CD4-positive, CD25-positive, alpha-beta regulatory T cell (primary cell): Measurements from ENCODE around the gene SEL1L3. TPM values are rescaled to one million over a fixed set of nuclear protein-coding genes. Genes with fewer than 3 reads are reported as not detected.

Experiments
- ATAC-seq, 2 donors: fragments of 150-1000 bp; cut with Tn5 transposase; one replicate each; pipeline ENCODE4 v1.10.0; 2021; ENCODE audit warnings: low read depth in 2 of 2, moderate number of reproducible peaks in 2 of 2, moderate library complexity in 1 of 2
- DNase-seq, 3 donors: peaks; one replicate each; pipeline versions ENCODE4 v3.0.0 to v3.0.0-alpha.2; 2012 to 2022; ENCODE audit warnings: mixed read lengths in 1 of 3
- H3K27ac ChIP-seq: one replicate; pipeline ENCODE4 v1.7.0; 2013; ENCODE audit warnings: mild to moderate bottlenecking, low read length; ENCODE audit not compliant: insufficient read depth, poor library complexity, severe bottlenecking
- H3K27me3 ChIP-seq: one replicate; pipeline ENCODE4 v1.7.0; 2013; ENCODE audit warnings: low read length; ENCODE audit not compliant: control insufficient read depth, insufficient read depth
- H3K36me3 ChIP-seq: one replicate; pipeline ENCODE4 v1.7.0; 2013; ENCODE audit warnings: mild to moderate bottlenecking, low read length, moderate library complexity; ENCODE audit not compliant: control insufficient read depth, insufficient read depth
- H3K4me1 ChIP-seq: 2 replicates; pipeline ENCODE4 v1.7.0; 2013; ENCODE audit warnings: mild to moderate bottlenecking, low read length; ENCODE audit not compliant: insufficient read depth, control insufficient read depth, poor library complexity, severe bottlenecking
- H3K4me3 ChIP-seq: one replicate; pipeline ENCODE4 v1.7.0; 2013; ENCODE audit warnings: low read depth, mild to moderate bottlenecking, low read length, moderate library complexity
- H3K9me3 ChIP-seq, 2 experiments: 1 replicate in 1 of 2; 2 replicates in 1 of 2; pipeline ENCODE4 v1.7.0; 2013; ENCODE audit warnings: low read length in 2 of 2, mild to moderate bottlenecking in 1 of 2, moderate library complexity in 1 of 2; ENCODE audit not compliant: control insufficient read depth in 2 of 2
- H3K27ac Mint-ChIP-seq, 3 donors: one replicate each; pipeline ENCODE4 v1.8.0; 2020 to 2022; ENCODE audit warnings: mild to moderate bottlenecking in 3 of 3, mixed read lengths in 3 of 3, moderate library complexity in 2 of 3
- H3K27me3 Mint-ChIP-seq: one replicate; pipeline ENCODE4 v1.8.0; 2022; ENCODE audit warnings: mild to moderate bottlenecking, mixed read lengths
- H3K36me3 Mint-ChIP-seq: one replicate; pipeline ENCODE4 v1.8.0; 2020; ENCODE audit warnings: mixed read lengths
- H3K4me1 Mint-ChIP-seq, 4 donors: one replicate each; pipeline ENCODE4 v1.8.0; 2020 to 2022; ENCODE audit warnings: mixed read lengths in 4 of 4, mild to moderate bottlenecking in 1 of 4
- H3K4me3 Mint-ChIP-seq, 4 donors: one replicate each; pipeline ENCODE4 v1.8.0; 2020 to 2022; ENCODE audit warnings: mild to moderate bottlenecking in 4 of 4, mixed read lengths in 4 of 4, moderate library complexity in 3 of 4
- H3K9me3 Mint-ChIP-seq, 7 donors: one replicate each; pipeline ENCODE4 v1.8.0; 2020 to 2022; ENCODE audit warnings: mixed read lengths in 7 of 7, mild to moderate bottlenecking in 3 of 7, moderate library complexity in 2 of 7
- polyA plus RNA-seq, 4 donors: library from polyadenylated mRNA; unstranded; fragments of 300-500 nt; fragmentation: Illumina TruSeq; gene quantifications; one replicate each; pipeline ENCODE4 v1.2.3, GENCODE V29; 2021
- total RNA-seq: library from RNA; stranded (reverse); gene quantifications from one replicate; pipeline ENCODE4 v1.2.3, GENCODE V29; 2022

The SEL1L3 gene
- total and polyA plus RNA-seq, 5 donors from 2014 or later = 36.5 to 74.5 (median 50.3) TPM

- no peaks in the 10 kb centered on the region for H3K9me3 ChIP-seq
- H3K36me3 ChIP-seq = peaks cover 63% of the 10 kb centered on the region
- DNase-seq (no peak), ATAC-seq (no peak)
- H3K27me3 ChIP-seq = no peaks in the 10 kb centered on the region
- H3K27me3 Mint-ChIP-seq = no peaks in the 10 kb centered on the region
- H3K9me3 Mint-ChIP-seq = no peaks in the 10 kb centered on the region
- peaks cover 68% of the 10 kb centered on the region for H3K36me3 Mint-ChIP-seq
- no peak overlapping the region for H3K4me3 Mint-ChIP-seq
- H3K4me1 Mint-ChIP-seq = peaks cover 4 to 9% (median 7%) of the 10 kb centered on the region in 4 donors
- no peak overlapping the region for H3K27ac ChIP-seq
- H3K4me1 ChIP-seq = no peaks in the 10 kb centered on the region
- H3K27ac Mint-ChIP-seq = peak overlapping the region in 1 of 3 donors; percentile 16
- no peak overlapping the region for H3K4me3 ChIP-seq
These were observed 67.7 kb downstream of the SEL1L3 start for GRCh38 chr4:25795091-25795490.

GRCh38 chr4:25792876-25793275, 69.9 kb downstream of the SEL1L3 start:
- Histone ChIP-seq H3K27me3 (no peaks in the 10 kb centered on the region), H3K27ac (no peak overlapping the region), H3K9me3 (no peaks in the 10 kb centered on the region), H3K36me3 (peaks cover 67% of the 10 kb centered on the region), H3K4me3 (no peak overlapping the region), H3K4me1 (no peaks in the 10 kb centered on the region)
- ATAC-seq = no peak
- no peaks in the 10 kb centered on the region for H3K27me3 Mint-ChIP-seq
- peaks cover 4 to 9% (median 9%) of the 10 kb centered on the region in 4 donors for H3K4me1 Mint-ChIP-seq
- H3K9me3 Mint-ChIP-seq = peaks cover 0 to 2% (median 0%) of the 10 kb centered on the region in 7 donors
- no peak overlapping the region for H3K4me3 Mint-ChIP-seq
- no peak for DNase-seq
- no peak overlapping the region for H3K27ac Mint-ChIP-seq
- H3K36me3 Mint-ChIP-seq = peaks cover 73% of the 10 kb centered on the region

- DNase-seq = no peak
- no peak overlapping the region for H3K4me3 Mint-ChIP-seq
These were observed 70.5 kb downstream of the SEL1L3 start for GRCh38 chr4:25792200-25792791.

GRCh38 chr4:25790024-25790423, 72.8 kb downstream of the SEL1L3 start:
- Mint-ChIP-seq H3K9me3 (peaks cover 0 to 2% (median 0%) of the 10 kb centered on the region in 7 donors), H3K4me1 (peaks cover 0 to 13% (median 10%) of the 10 kb centered on the region in 4 donors), H3K4me3 (no peak overlapping the region), H3K27ac (peak overlapping the region in 1 of 3 donors; percentile 24), H3K27me3 (no peaks in the 10 kb centered on the region), H3K36me3 (peaks cover 69% of the 10 kb centered on the region)
- Histone ChIP-seq H3K27me3 (no peaks in the 10 kb centered on the region), H3K27ac (no peak overlapping the region), H3K36me3 (peaks cover 76% of the 10 kb centered on the region), H3K4me3 (no peak overlapping the region), H3K9me3 (no peaks in the 10 kb centered on the region), H3K4me1 (no peaks in the 10 kb centered on the region)
- DNase-seq (no peak), ATAC-seq (no peak)

More at GRCh38 chr4:25792200-25792791, 70.5 kb downstream of the SEL1L3 start:
- Histone ChIP-seq H3K9me3 (no peaks in the 10 kb centered on the region), H3K27ac (no peak overlapping the region), H3K4me3 (no peak overlapping the region), H3K36me3 (peaks cover 66% of the 10 kb centered on the region), H3K27me3 (no peaks in the 10 kb centered on the region), H3K4me1 (no peaks in the 10 kb centered on the region)
- no peak for ATAC-seq
- Mint-ChIP-seq H3K4me1 (peaks cover 4 to 11% (median 9%) of the 10 kb centered on the region in 4 donors), H3K36me3 (peaks cover 70% of the 10 kb centered on the region), H3K27ac (no peak overlapping the region), H3K27me3 (no peaks in the 10 kb centered on the region), H3K9me3 (peaks cover 0 to 2% (median 0%) of the 10 kb centered on the region in 7 donors)

- Histone ChIP-seq H3K36me3 (peaks cover 85% of the 10 kb centered on the region), H3K9me3 (no peaks in the 10 kb centered on the region), H3K27ac (no peak overlapping the region), H3K27me3 (no peaks in the 10 kb centered on the region), H3K4me3 (no peak overlapping the region), H3K4me1 (no peaks in the 10 kb centered on the region)
- Mint-ChIP-seq H3K4me1 (peaks cover 0 to 12% (median 4%) of the 10 kb centered on the region in 4 donors), H3K27me3 (no peaks in the 10 kb centered on the region), H3K9me3 (peaks cover 0 to 2% (median 0%) of the 10 kb centered on the region in 7 donors), H3K4me3 (no peak overlapping the region), H3K36me3 (peaks cover 68% of the 10 kb centered on the region), H3K27ac (no peak overlapping the region)
- DNase-seq (no peak), ATAC-seq (no peak)
These were observed 74.0 kb downstream of the SEL1L3 start for GRCh38 chr4:25788703-25789238.

GRCh38 chr4:25786497-25787065, 76.2 kb downstream of the SEL1L3 start:
- no peak for ATAC-seq
- no peak overlapping the region for H3K4me3 ChIP-seq
- peaks cover 90% of the 10 kb centered on the region for H3K36me3 ChIP-seq
- Mint-ChIP-seq H3K4me3 (no peak overlapping the region), H3K4me1 (peaks cover 0 to 12% (median 6%) of the 10 kb centered on the region in 4 donors), H3K27ac (peak overlapping the region in 1 of 3 donors; percentile 68), H3K27me3 (no peaks in the 10 kb centered on the region), H3K9me3 (peaks cover 0 to 2% (median 0%) of the 10 kb centered on the region in 7 donors), H3K36me3 (peaks cover 72% of the 10 kb centered on the region)
- no peak overlapping the region for H3K27ac ChIP-seq
- DNase-seq = no peak
- H3K27me3 ChIP-seq = no peaks in the 10 kb centered on the region
- no peaks in the 10 kb centered on the region for H3K4me1 ChIP-seq
- H3K9me3 ChIP-seq = no peaks in the 10 kb centered on the region

- DNase-seq (no peak), ATAC-seq (no peak)
- Histone ChIP-seq H3K4me3 (no peak overlapping the region), H3K4me1 (no peaks in the 10 kb centered on the region), H3K9me3 (no peaks in the 10 kb centered on the region), H3K27ac (no peak overlapping the region), H3K27me3 (no peaks in the 10 kb centered on the region), H3K36me3 (peaks cover 93% of the 10 kb centered on the region)
- peaks cover 73% of the 10 kb centered on the region for H3K36me3 Mint-ChIP-seq
- H3K4me3 Mint-ChIP-seq = no peak overlapping the region
- no peaks in the 10 kb centered on the region for H3K27me3 Mint-ChIP-seq
- peaks cover 0 to 2% (median 0%) of the 10 kb centered on the region in 7 donors for H3K9me3 Mint-ChIP-seq
- H3K27ac Mint-ChIP-seq = no peak overlapping the region
- peaks cover 0 to 9% (median 6%) of the 10 kb centered on the region in 4 donors for H3K4me1 Mint-ChIP-seq
These were observed 78.8 kb downstream of the SEL1L3 start for GRCh38 chr4:25783943-25784342.
